ENCODE results near the gene TFEC.
"Not testable (repeated sequence)": the region's sequence is repeated elsewhere in the genome, so short reads cannot be mapped to it uniquely, and the experiment has no call there.

Gene TFEC

GRCh38 chr7:116024826-116025809 lies 5.4 kb downstream of the TFEC start:
- no peak for DNase-seq (ENCODE audit: low spot score in 2 of 2)
- H3K4me1 ChIP-seq, result no peaks in the 10 kb centered on the region
- 0 out of 2 replicates have a peak, but pooled peaks cover 7% of the 10 kb centered on the region for H3K27me3 ChIP-seq (ENCODE audit: low read depth)
- H3K4me3 ChIP-seq, result no peak overlapping the region
- no peaks in the 10 kb centered on the region for H3K9me3 ChIP-seq
- no peaks in the 10 kb centered on the region for H3K36me3 ChIP-seq (replicated peaks)
- in situ Hi-C loops (cut with MboI; ENCODE audit: low sequenced_read_pairs), result no loop called here

- Histone ChIP-seq H3K4me3 (no peak overlapping the region), H3K9me3 (no peaks in the 10 kb centered on the region), H3K36me3 (replicated peaks) (no peaks in the 10 kb centered on the region), H3K4me1 (no peaks in the 10 kb centered on the region), H3K27me3 (ENCODE audit: low read depth) (no peaks in the 10 kb centered on the region)
- peak in 1 of 2 experiments; percentile 10 for DNase-seq (ENCODE audit: low spot score in 2 of 2)
- in situ Hi-C loops (cut with MboI; ENCODE audit: low sequenced_read_pairs), result no loop called here
Observed at GRCh38 chr7:116021237-116021636, 9.3 kb downstream of the TFEC start.

GRCh38 chr7:116018731-116019130 lies 11.8 kb downstream of the TFEC start:
- in situ Hi-C loops (cut with MboI; ENCODE audit: low sequenced_read_pairs), result no loop called here
- no peaks in the 10 kb centered on the region for H3K9me3 ChIP-seq
- H3K27me3 ChIP-seq (ENCODE audit: low read depth), result no peaks in the 10 kb centered on the region; the same call in 1 of the 2 replicates
- no peaks in the 10 kb centered on the region for H3K4me1 ChIP-seq
- no peaks in the 10 kb centered on the region for H3K36me3 ChIP-seq (replicated peaks)
- DNase-seq (ENCODE audit: low spot score in 2 of 2), result no peak
- no peak overlapping the region for H3K4me3 ChIP-seq

- no peaks in the 10 kb centered on the region for H3K4me1 ChIP-seq
- H3K27me3 ChIP-seq (ENCODE audit: low read depth), result no peaks in the 10 kb centered on the region; the same call in 1 of the 2 replicates
- no peak for DNase-seq (ENCODE audit: low spot score in 2 of 2)
- in situ Hi-C loops (cut with MboI; ENCODE audit: low sequenced_read_pairs), result no loop called here
- H3K36me3 ChIP-seq (replicated peaks), result no peaks in the 10 kb centered on the region
- no peaks in the 10 kb centered on the region for H3K9me3 ChIP-seq
- no peak overlapping the region for H3K4me3 ChIP-seq
Observed at GRCh38 chr7:116013675-116014074, 16.9 kb downstream of the TFEC start.

- H3K4me3 ChIP-seq, result no peak overlapping the region
- in situ Hi-C loops (cut with MboI; ENCODE audit: low sequenced_read_pairs), result no loop called here
- no peaks in the 10 kb centered on the region for H3K4me1 ChIP-seq
- H3K27me3 ChIP-seq (ENCODE audit: low read depth), result no peaks in the 10 kb centered on the region; the same call in 1 of the 2 replicates
- no peaks in the 10 kb centered on the region for H3K36me3 ChIP-seq (replicated peaks)
- H3K9me3 ChIP-seq, result no peaks in the 10 kb centered on the region
- DNase-seq (ENCODE audit: low spot score in 2 of 2), result no peak
Observed at GRCh38 chr7:116011584-116011983, 19.0 kb downstream of the TFEC start.

- H3K9me3 ChIP-seq; H3K36me3 ChIP-seq (replicated peaks); H3K27me3 ChIP-seq (ENCODE audit: low read depth); DNase-seq (ENCODE audit: low spot score in 2 of 2); in situ Hi-C loops (cut with MboI; ENCODE audit: low sequenced_read_pairs); H3K4me1 ChIP-seq; H3K4me3 ChIP-seq: not testable (repeated sequence)
Observed at GRCh38 chr7:116004762-116005161, 25.8 kb downstream of the TFEC start.

- in situ Hi-C loops (cut with MboI; ENCODE audit: low sequenced_read_pairs), result no loop called here
- H3K9me3 ChIP-seq, result no peaks in the 10 kb centered on the region
- H3K4me3 ChIP-seq, result no peak overlapping the region
- no peaks in the 10 kb centered on the region for H3K27me3 ChIP-seq (ENCODE audit: low read depth)
- no peaks in the 10 kb centered on the region for H3K4me1 ChIP-seq
- H3K36me3 ChIP-seq (replicated peaks), result no peaks in the 10 kb centered on the region
- no peak for DNase-seq (ENCODE audit: low spot score in 2 of 2)
Observed at GRCh38 chr7:115997221-115997620, 33.3 kb downstream of the TFEC start.

GRCh38 chr7:115995701-115996100 lies 34.9 kb downstream of the TFEC start:
- no peaks in the 10 kb centered on the region for H3K27me3 ChIP-seq (ENCODE audit: low read depth)
- in situ Hi-C loops (cut with MboI; ENCODE audit: low sequenced_read_pairs), result no loop called here
- no peak overlapping the region for H3K4me3 ChIP-seq
- H3K4me1 ChIP-seq, result no peaks in the 10 kb centered on the region
- DNase-seq (ENCODE audit: low spot score in 2 of 2), result no peak
- H3K9me3 ChIP-seq, result no peaks in the 10 kb centered on the region
- H3K36me3 ChIP-seq (replicated peaks), result no peaks in the 10 kb centered on the region

GRCh38 chr7:115988401-115988800 lies 42.2 kb downstream of the TFEC start:
- H3K27me3 ChIP-seq (ENCODE audit: low read depth), result no peaks in the 10 kb centered on the region
- no peak for DNase-seq (ENCODE audit: low spot score in 2 of 2)
- no peaks in the 10 kb centered on the region for H3K9me3 ChIP-seq
- no peaks in the 10 kb centered on the region for H3K36me3 ChIP-seq (replicated peaks)
- no peak overlapping the region for H3K4me3 ChIP-seq
- in situ Hi-C loops (cut with MboI; ENCODE audit: low sequenced_read_pairs), result no loop called here
- no peaks in the 10 kb centered on the region for H3K4me1 ChIP-seq

- H3K4me3 ChIP-seq, result no peak overlapping the region
- no peaks in the 10 kb centered on the region for H3K9me3 ChIP-seq
- no peaks in the 10 kb centered on the region for H3K36me3 ChIP-seq (replicated peaks)
- H3K27me3 ChIP-seq (ENCODE audit: low read depth), result no peaks in the 10 kb centered on the region
- DNase-seq (ENCODE audit: low spot score in 2 of 2), result no peak
- no peaks in the 10 kb centered on the region for H3K4me1 ChIP-seq
- in situ Hi-C loops (cut with MboI; ENCODE audit: low sequenced_read_pairs), result no loop called here
Observed at GRCh38 chr7:115987486-115987885, 43.1 kb downstream of the TFEC start.

- Histone ChIP-seq H3K4me3 (no peak overlapping the region), H3K9me3 (no peaks in the 10 kb centered on the region)
- in situ Hi-C loops (cut with MboI; ENCODE audit: low sequenced_read_pairs), result no loop called here
Observed at GRCh38 chr7:115984105-115984504, 46.5 kb downstream of the TFEC start.

GRCh38 chr7:115980159-115980558 lies 50.4 kb downstream of the TFEC start:
- no peaks in the 10 kb centered on the region for H3K27me3 ChIP-seq (ENCODE audit: low read depth)
- no peaks in the 10 kb centered on the region for H3K36me3 ChIP-seq (replicated peaks)
- no peak for DNase-seq (ENCODE audit: low spot score in 2 of 2)
- no peaks in the 10 kb centered on the region for H3K9me3 ChIP-seq
- H3K4me1 ChIP-seq, result no peaks in the 10 kb centered on the region
- no peak overlapping the region for H3K4me3 ChIP-seq
- in situ Hi-C loops (cut with MboI; ENCODE audit: low sequenced_read_pairs), result no loop called here

More at GRCh38 chr7:115984105-115984504, 46.5 kb downstream of the TFEC start:
- Histone ChIP-seq H3K4me1 (no peaks in the 10 kb centered on the region), H3K27me3 (ENCODE audit: low read depth) (no peaks in the 10 kb centered on the region), H3K36me3 (replicated peaks) (no peaks in the 10 kb centered on the region)
- DNase-seq (ENCODE audit: low spot score in 2 of 2), result no peak

GRCh38 chr7:115976651-115977050 lies 53.9 kb downstream of the TFEC start:
- no peak for DNase-seq (ENCODE audit: low spot score in 2 of 2)

GRCh38 chr7:115975766-115976165 lies 54.8 kb downstream of the TFEC start:
- Histone ChIP-seq H3K9me3 (no peaks in the 10 kb centered on the region), H3K4me1 (no peaks in the 10 kb centered on the region), H3K4me3 (no peak overlapping the region), H3K27me3 (ENCODE audit: low read depth) (no peaks in the 10 kb centered on the region), H3K36me3 (replicated peaks) (no peaks in the 10 kb centered on the region)
- no peak for DNase-seq (ENCODE audit: low spot score in 2 of 2)
- in situ Hi-C loops (cut with MboI; ENCODE audit: low sequenced_read_pairs), result no loop called here

More at GRCh38 chr7:115976651-115977050, 53.9 kb downstream of the TFEC start:
- H3K4me3 ChIP-seq, result no peak overlapping the region
- in situ Hi-C loops (cut with MboI; ENCODE audit: low sequenced_read_pairs), result no loop called here
- no peaks in the 10 kb centered on the region for H3K27me3 ChIP-seq (ENCODE audit: low read depth)
- H3K4me1 ChIP-seq, result no peaks in the 10 kb centered on the region
- no peaks in the 10 kb centered on the region for H3K36me3 ChIP-seq (replicated peaks)
- no peaks in the 10 kb centered on the region for H3K9me3 ChIP-seq
